ENCODE results near the gene GFOD1.
"Not testable (repeated sequence)": the region's sequence is repeated elsewhere in the genome, so short reads cannot be mapped to it uniquely, and the experiment has no call there.

GFOD1 gene

DNA sequence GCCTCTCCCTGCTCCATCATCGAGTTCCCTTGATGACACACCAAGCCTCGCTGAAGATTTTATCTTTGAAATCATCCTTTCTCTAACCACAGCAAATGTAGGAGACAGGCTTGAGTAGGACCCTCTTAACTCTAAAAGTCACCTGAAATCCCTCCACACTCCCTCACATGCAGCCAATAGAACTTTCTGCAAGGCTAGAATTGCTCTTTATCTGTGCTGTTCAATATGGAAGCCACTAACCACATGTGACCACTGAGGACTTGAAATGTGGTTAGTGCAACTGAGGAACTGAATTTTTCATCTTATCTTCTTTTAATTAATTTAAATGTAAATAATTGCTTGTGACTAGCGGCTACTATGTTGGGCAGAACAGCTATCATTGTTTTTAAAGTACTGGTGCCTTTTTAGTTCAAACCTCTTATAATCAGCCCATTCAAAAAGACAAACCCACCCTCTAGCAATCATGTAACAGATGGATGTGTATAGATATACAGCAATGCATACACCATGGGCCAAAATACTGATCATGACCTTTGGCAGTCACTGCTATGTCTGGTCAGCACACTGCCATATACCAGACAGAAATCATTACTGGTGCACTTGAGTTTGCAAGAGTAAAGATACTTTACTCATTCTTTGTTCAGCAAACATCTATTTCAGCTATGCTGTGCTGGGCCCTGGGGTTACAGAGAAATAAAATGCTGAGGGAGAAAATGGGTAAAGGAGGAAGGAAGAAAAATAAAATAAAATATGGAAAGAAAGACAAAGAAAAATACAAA, 50.0 kb downstream of the GFOD1 start:
- no peak for DNase-seq

GRCh38 chr6:13436399-13437217, 50.8 kb downstream of the GFOD1 start:
- no peak for DNase-seq

GRCh38 chr6:13435477-13436246, 51.7 kb downstream of the GFOD1 start:
- DNase-seq, result no peak

GRCh38 chr6:13434777-13435176, 52.6 kb downstream of the GFOD1 start:
- DNase-seq, result no peak

GRCh38 chr6:13434135-13434775, 53.1 kb downstream of the GFOD1 start:
- DNase-seq, result not testable (repeated sequence)

- DNase-seq, result no peak
Measured at GRCh38 chr6:13433709-13434121, 53.7 kb downstream of the GFOD1 start.

DNA sequence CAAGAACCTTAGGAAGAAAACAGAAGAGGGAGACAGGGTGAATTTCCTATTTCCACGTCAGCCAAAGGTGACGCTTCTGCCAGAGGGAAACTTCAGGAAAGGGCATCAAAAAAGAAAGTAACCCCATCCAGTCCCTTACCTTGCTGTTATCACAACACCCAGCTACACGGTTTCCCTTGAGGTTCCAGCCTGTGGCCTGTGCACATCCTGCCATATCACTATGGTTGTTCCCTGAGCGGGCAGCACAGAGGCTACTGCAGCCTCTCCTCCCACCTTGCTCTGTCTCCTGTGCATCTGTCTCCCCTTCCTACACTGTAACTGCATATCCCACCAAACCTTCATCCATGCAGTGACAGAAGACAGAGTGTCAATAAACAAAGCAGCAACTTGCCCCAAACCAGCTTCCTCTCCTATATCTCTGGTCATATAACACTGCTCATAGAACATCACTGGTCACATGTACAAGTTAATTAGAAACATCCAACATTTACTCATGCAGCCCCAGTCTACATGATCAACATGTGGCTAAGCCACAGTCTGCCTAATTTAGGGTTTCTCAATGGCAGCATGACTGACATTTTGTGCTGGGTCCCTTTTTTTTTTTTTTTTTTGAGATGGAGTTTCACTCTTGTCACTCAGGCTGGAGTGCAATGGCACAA, 54.7 kb downstream of the GFOD1 start:
- DNase-seq, result no peak

DNA sequence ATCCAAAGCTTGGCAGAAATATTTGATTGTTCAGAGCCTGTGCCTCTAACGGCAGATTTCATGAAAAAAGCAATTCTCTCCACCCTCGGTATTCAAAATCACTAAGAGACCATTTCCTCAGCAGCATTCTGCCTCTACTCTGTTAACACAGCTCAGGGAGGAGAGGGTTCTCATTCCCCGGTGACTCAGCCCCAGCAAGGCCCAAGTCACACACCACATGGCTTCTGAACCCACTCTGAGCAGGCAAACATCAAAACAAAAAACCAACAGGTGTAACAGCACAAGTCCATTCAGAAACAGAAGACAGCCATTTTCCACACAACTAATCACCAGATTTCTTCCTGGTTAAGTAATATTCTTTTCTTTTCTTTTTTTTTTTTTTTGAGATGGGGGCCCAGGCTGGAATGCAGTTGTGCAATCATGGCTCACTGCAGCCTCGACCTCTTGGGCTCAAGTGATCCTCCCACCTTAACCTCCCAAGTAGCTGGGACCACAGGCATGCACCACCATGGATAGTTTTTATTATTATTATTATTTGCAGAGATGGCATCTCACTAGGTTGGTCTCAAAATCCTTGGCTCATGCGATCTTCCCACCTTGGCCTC, 55.4 kb downstream of the GFOD1 start:
- DNase-seq, result peak; percentile 43

- DNase-seq, result no peak
Measured at GRCh38 chr6:13431059-13431656, 56.2 kb downstream of the GFOD1 start.

- no peak for DNase-seq
Measured at GRCh38 chr6:13429406-13429753, 58.0 kb downstream of the GFOD1 start.

DNA sequence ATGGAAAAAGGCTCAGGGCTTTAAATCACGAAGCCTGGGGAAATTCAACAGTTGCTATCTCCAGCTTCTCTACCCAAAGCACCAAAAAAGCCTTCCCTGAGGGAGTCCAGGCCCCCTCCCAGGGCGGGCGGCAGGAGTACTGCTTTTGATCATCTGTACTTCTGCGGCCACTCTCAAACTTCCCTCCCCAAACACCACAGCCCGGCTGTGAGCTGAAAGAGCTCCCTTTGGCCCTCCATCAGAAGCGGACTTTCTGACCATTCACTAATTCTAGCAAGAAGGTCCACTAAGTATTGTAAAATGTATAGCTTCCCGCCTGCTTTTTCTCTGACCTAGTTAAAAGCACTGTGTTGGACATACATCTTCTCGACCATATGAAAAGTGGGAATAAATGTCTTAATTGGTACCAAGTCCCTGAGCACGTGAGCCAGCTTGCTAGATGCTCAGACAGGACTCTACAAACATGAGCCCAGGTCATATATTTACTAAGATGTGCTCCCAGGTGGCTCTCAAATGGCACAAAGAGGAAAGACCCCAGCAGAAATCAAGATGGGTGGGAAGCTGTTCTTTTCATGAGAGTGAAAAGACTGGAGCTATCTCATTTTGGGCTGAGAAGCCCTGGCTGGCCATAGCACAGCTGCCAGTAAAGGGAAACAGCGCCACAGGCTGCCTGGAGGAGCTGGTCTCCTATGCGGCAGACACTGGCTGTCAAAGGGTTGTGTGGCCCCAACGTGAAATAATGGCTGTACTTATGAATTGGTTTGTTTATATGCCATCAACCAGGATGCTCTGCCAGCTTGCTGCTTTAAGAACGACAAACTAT, 58.6 kb downstream of the GFOD1 start:
- no peak for DNase-seq

DNA sequence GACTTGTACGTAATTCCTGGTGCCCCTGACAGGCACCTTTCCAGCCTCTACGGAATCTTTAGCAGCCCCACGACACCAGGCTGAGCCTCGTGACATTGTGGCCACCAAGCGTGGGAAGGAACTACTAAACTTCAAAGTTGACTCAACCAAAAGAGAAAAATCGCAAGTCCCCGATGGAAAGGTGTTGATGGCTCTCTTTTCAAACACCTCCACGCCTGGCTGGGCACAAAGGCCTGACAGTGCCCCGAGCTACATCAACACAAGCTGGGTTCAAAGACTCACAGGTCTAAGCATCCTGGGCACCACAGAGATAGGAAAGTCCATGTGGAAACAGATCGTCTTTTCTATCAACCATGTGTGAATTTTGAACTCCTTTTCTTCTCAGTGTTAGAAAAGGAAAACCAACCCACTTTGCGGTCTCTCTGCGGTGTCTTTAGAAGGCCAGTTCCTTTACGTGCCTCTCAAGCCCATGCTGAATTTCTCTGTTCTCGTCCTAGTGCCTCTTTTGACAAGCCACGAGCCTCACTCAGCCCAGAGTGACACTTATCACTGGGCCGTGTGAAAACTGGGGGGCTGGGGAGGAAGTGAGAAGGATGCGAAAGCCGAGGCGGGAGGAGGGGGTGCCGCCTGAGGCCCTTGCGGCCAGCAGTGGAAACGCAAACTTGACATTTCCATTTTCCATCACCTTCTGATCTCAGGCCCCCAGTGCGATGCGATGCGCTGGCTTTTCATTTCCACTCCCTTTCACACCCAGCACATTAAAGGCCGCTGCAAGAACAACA, 59.4 kb downstream of the GFOD1 start:
- DNase-seq, result peak; percentile 81

GRCh38 chr6:13427316-13427715, 60.1 kb downstream of the GFOD1 start:
- no peak for DNase-seq

- peak; percentile 28 for DNase-seq
Measured at GRCh38 chr6:13425943-13426931, 61.2 kb downstream of the GFOD1 start.

DNA sequence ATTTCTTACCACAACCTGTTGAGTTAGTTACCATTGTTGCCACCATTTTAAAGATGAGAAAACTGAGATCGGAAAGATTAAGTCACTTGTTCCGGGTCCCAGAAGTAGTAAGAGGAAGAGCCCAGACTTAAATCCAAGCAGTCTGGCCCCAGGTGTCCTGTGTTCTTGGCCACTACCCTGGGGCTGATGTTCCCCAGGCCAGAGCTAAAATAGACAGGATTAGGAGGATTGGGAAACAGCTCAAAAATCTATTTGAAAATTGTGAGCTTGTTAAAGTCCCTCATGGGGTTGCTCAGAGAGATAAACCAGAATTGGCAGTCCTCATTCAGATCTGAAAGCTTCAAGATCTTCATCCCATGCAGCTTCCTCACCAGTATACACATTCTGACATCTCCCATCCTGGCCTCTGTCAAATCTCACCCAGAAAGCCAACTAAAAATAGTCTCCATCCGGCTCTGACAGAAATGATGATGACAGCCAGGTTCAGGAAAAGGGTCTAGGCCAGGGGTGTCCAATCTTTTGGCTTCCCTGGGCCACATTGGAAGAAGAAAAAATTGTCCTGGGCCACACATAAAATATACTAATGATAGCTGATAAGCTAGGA, 62.0 kb downstream of the GFOD1 start:
- DNase-seq, result no peak

GRCh38 chr6:13423252-13423651, 64.1 kb downstream of the GFOD1 start:
- no peak for DNase-seq

DNA sequence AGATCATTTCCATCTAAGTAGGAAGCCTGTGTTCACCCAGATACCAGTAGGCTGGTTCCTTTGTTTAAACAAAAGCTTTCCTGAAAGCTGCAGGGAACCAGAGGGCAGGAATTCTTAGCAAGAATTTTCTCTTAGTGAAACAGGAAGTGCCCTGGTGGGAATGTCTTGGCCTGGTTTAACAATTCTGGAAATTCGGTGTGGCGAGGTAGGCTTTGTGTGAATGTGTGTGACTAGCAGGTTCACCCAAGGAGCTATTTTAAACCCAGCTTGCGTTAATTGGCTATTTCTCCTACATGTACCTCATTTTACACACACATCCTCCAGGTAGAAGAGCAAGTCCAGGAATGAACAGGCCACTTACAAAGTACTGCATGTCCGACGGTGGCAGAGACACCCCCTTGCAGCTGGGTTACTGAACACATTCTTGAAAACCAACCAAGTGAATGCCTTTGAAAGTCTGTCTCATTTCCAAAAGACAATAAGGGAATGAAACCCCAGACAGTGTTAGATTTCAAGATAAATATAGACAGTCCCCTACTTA, 64.6 kb downstream of the GFOD1 start:
- no peak for DNase-seq

Measured in stimulated activated CD4-positive, alpha-beta T cell treated with anti-CD3 and anti-CD28 coated beads, Interleukin-4, amount 100 ng/mL, for 24 hours (primary cell).